Measurements from ENCODE around the gene PAQR3.

PAQR3 gene, protein sequence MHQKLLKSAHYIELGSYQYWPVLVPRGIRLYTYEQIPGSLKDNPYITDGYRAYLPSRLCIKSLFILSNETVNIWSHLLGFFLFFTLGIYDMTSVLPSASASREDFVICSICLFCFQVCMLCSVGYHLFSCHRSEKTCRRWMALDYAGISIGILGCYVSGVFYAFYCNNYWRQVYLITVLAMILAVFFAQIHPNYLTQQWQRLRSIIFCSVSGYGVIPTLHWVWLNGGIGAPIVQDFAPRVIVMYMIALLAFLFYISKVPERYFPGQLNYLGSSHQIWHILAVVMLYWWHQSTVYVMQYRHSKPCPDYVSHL
- total RNA-seq, result 5.6 to 23.5 (median 14.2) reads per million in 17 experiments

DNA sequence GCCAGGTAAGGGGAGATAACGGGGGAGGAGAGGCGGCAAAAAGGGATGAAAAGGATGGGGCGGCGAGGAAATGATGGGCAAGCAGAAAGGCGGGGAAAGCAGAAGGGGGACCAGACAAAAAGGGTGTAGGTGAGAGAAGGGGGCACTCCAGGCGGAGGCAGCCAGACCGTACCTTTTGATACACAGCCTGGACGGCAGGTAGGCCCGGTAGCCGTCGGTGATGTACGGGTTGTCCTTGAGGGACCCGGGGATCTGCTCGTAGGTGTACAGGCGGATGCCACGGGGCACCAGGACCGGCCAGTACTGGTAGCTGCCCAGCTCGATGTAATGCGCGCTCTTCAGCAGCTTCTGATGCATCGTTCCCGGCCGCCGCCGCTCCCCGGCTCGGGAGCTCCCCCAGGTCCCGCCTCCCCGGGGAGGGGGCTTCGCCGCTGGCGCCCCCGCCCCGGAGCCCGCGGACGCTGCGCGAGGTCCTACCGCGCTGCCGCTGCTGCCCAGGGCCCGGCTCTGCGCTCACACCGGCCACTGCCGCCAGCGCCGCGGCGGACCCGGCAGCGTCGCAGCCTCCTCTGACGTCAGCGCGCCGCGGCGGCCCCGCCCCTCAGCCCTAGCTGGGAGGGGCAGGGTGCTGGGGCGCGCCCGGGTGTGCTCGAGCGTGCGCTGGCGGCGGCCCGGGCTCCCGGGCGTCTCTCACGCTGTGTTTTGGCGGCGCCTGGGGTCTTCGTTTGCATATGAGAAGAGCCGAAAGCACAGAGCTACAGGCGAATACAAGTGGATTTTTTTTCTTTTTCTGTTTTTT lies at the start of gene PAQR3:
Gene PAQR3 (minus strand): TSS at position 571 of the 799 bp plus-strand sequence. CDS start 214 bp downstream, at position 357.
- peak; percentile 92 to 96 (median 95) for DNase-seq

DNA sequence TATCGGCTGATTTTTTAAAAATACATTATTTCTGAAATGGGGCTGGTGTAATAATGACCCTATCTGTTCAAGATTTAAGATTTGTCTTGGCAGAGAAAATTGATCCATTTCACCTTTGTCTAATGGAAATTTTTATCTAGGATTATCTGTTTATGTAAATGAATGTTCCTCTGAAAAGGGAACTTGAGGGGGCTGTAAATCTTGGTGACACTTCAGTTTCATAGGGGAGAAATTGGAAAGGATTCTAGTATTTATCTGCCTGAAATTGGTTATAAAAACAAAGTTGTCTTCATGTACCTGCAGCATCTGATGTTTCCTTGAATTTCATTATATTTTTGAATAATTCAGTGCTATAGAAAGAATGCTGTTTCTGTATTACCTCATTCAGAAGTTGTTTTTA lies 48.4 kb upstream of the PAQR3 start:
- no peak for DNase-seq

DNA sequence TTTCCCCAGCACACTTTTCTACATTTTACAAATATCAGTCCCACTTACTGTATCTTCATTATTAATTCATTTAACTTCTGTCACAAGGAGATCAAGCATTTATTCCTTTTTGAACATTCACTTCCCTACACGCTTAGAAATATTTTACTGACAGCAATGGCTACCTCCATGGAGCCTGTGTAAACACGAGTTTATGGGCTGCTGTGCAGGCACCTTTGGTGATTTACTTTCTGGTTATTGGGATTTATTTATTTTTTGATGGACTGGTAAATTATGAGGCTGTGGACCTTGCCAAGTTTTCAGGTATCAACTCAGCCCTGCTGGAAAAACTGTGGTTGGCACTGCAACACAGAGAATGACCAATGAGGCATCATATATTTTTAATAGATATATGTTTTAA lies 45.4 kb upstream of the PAQR3 start:
- no peak for DNase-seq

DNA sequence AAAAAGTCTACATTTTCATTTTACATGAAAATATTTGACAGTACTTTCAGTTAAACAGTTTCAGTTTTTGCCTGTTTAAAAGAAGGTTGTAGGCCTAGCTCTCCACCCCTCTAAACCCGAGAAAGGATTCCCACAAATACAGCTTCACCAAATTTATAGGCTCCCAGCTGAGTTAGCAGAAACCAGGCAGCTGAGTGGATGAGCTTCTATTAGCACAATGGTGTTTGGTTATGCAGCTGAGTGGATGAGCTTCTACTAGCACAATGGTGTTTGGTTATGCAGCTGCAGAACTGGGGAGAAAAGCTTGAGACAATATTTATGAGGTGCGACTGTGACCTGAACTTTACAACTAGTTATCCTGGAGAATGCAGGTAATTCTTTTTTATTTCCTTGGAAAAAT lies 36.6 kb upstream of the PAQR3 start:
- no peak for DNase-seq

DNA sequence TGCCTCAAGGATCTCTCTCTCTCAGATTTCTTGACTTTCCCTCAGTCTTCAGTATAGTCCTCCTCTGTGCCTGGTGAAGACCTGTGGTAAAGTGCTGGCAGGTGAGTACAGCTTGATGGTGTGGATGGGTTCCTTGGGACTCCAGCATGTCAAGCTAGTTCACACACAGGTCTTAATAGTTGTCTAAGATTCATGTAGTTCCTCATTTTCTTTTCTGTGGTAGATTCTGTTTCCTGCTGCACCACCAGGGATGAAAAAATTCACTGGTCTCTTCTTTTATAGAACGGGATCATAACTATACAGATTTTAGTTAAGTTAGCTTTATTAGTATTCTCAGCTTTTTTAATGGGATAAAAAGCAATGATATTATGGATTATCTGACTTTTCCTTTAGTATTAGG lies 32.5 kb upstream of the PAQR3 start:
- peak in 1 of 4 experiments; percentile 11 for DNase-seq

DNA sequence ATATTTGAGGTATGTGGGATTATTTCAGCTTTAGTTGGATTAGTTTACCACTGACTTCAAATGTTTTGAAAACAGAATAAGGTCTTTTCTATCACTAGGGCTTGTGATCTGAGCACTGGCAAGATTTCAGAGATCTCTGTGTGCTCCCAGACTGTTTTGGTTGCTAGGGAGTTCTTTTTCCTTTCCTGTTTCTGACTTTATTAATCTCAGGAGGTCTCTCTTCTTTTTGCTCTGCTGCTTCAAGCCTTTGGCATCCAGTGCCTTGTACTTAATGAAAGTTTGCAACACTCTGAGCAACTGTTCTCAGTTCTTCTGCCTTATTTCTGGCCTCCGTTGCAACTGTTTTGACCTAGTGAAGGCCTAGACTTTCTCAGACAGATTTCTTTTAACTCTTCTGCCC lies 32.1 kb upstream of the PAQR3 start:
- DNase-seq, result no peak

DNA sequence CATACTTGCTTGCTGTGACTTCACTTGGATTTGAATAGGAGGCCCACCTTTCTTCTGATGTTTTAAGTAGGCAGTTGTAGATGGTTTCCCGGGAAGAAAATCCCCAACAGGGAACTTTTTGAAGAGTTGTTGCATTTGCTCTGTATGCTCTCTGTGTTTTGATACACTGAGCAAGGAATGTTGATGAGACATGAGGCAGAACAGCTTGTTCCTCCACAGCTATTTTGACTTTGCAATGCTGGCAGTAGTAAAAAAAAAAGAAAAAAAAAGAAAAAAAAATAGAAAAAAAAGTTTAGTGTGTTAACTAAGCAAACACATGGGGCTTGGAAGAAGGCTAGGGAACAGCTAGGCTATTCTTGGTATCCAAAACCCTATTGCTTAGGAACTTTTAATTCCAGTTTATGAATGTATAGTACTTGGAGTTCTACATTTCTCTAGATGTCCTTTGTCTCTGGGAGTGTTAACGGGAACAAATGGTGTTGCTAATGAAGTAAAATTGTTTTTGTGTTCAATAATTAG lies 23.4 kb upstream of the PAQR3 start:
- DNase-seq, result no peak

DNA sequence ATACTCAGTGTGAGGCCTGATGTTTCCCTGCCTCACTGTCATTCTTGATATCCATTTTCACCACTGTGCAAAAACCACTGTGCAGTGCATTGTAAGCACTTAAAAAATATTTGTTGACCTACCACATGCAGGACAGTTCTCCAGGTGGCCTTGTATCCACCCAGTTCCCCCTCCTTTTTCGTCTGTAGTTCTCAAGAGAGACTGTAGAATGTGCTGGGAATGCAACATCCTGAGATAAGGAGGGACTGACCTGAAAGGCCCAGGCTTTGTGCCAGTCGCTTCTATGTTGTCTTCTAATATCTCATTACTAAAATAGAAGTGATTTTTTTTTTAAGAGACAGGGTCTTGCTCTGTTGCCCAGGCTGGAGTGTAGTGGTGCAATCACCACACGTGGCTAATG lies 21.7 kb upstream of the PAQR3 start:
- DNase-seq, result no peak

DNA sequence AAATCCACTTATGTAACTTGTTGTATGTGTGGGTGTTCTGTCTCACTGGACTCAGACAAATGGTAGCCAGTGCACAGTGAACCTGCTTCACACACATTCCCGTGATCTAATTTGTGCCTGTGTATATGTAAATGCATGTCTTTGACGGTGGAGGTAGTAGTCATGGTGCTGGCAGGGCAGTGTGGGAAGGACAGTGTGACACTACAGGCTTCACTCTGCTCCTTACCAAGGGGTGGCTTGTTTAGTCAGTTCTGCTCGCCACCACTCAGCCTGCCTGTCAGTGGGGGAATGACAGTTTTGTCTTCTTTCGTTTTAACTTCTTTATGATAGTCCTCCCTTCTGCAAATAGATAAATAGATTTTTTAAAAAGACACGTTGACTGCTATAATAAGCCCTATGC lies 17.7 kb upstream of the PAQR3 start:
- no peak for DNase-seq

DNA sequence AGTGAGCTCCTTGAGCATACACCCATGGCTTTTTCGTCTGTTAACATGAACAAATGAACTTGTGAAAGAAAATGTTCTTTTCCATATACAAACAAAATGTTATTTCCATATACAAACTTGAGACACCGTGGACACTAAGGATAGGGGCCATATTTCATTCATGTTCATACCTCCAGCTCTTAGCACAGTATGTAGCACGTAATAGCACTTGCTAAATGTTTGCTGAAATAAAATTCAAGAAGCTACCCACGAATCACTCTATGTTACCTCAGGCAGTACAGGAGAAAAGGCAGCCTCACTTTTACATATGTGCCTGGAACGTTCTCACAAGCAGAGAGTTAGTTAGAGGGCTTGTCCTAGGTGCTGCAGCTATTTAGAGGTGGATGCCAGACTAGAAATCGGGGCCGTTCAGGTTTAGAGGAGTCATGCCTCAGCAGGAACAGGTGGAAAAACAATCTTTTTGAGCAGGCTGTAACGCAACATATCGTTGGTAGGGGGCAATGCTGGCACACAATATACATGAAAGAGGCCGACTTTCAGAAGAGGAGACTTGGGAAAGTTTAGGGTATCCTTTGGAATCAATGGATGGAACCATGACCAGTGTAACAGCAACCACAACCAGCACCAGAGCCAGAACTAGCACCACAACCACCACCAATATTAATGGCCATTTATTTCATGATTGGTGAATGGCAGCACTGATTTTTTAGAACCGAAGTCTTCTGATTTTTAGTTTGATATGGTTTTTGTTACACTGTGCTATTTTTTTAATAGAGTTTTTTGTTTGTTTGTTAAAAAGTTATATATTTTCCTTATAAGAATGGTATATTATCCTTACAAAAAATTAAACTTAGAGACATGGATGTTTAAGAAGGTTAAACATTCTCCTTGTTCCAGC lies 14.8 kb upstream of the PAQR3 start:
- peak in 3 of 4 experiments; percentile 11 to 20 (median 17) for DNase-seq

DNA sequence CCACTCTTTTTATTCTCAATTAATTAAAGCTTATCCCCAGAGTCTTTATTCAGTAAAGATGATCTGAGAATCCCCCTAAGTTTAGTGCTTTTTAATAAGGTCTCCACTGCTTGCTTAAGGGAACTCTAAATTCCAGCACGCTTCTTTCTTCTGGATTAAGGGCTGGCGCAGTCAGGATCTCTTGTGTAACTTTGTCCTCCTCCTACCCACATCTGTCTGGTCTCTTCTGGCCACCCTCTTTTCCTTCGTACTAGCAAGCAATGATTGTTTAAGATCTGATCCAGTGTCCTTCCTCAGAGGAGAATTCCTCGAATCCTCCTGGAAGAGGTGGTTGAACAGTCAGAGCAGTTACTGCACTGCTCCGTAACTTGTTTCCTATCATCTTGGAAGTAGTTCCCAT lies 14.0 kb upstream of the PAQR3 start:
- no peak for DNase-seq

DNA sequence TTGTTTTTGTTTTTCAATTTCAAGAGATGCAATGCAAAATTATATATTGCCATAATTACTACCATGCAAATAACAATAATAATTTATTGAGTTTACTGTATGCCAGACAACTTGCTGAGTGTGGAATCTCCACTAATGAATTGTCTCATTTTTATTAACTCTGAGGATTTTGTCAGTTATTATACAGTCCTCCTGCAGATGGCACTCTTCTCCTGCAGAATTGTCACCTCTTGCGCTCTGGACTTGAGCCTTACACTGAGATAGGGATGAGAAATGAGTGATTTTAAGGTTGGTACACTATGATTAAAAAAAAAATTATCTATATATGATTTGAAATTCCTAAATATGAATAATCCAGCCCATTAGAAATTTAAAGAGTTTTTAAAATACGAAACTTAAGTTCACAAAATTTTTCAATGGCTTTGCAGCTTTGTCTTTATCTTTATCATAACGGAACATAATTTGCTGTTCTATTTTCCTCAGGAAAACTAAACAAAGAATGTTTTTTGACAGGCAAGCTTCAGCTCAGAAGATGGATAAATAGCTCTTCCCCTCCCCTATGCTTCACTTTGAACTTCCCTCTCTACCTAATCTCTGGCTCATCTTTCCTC lies 12.7 kb upstream of the PAQR3 start:
- peak; percentile 55 to 75 (median 62) for DNase-seq

DNA sequence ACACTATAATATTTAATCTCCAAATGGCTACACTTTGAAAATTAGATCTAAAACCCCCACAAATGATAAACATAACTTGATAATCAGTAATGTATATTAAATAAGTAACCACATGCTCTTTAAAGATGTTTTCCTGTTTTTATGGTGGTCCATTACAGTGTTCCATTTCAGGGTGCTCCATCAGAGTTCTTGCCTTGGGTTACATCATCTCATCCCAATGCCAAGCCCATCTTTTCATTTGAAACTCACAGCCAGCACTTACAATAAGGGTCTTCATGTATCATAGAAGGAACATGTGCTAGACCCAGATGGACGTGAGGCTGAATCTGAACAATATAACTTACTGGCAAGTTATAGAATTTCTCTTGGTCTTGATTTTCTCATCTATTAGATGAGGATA lies 10.5 kb upstream of the PAQR3 start:
- no peak for DNase-seq

DNA sequence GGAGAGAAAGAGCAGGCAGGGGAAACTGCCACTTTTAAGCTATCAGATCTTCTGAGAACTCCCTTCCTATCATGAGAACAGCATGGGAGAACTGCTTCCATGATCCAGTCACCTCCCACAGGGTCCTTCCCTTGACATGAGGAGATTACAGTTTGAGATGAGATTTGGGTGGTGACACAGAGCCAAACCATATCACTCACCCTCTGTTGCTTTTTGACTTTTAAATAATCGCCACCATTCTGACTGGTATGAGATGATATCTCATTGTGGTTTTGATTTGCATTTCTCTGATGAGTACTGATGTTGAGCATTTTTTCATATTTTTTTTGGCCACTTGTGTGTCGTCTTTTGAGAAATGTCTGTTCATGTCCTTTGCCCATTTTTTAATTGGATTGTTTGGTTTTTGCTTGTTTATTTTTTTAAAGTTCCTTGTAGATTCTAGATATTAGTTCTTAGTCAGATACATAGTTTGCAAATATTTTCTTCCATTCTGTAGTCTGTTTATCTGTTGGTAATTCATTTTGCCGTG lies 6.5 kb upstream of the PAQR3 start:
- no peak for DNase-seq

DNA sequence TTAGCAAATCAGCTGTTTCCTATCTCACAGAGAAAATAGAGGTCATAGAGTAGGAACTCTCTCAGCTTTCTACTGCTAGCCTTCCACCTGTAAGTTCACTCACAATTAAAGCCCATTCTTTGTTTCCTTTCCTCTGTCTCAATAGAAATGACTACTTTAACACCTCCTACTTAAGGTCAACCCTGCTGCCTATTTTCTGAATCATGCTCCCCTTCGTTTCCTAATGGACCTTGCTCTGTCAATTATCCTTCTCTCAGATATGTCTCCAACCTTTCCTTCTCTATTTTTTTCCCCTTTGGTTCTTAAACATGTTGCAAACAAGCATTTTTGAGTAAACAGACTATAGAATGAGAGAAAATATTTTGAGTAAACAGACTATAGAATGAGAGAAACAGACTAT lies 5.1 kb upstream of the PAQR3 start:
- no peak for DNase-seq

DNA sequence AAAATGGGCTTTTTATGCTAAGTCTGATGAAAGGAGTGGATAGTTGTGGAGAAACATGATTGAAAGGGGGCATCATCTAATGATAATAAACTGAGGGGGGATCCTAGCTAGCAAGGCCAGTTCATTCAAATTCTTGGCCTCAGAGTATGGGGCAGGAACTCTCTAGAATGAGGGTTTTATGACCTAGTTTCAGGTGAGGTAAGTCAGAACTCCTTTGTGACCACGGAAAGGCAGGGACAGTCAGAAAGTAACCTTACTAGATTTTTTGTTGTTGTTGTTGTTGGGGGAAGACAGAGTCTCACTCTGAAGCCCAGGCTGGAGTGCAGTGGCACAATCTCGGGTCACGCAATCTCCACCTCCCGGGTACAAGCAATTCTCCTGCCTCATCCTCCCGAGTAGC lies 1.5 kb upstream of the PAQR3 start:
- no peak for DNase-seq

DNA sequence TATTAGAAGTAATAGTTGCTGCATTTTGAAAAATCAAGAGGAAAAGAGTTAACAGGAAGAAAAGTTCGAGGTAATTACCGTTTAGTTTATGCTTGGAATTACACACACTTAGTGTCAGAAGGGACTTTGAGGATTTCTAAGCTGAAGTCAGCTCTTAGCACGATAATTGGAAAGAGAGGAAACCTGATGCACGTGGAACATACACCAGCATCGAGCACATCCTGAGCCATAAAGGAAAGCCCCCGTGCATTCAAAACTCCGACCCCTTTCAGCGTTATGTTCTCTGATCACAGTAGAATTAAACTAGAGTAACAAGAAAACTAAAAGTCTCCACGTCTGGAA lies 400 bp upstream of the PAQR3 start:
- no peak for DNase-seq

DNA sequence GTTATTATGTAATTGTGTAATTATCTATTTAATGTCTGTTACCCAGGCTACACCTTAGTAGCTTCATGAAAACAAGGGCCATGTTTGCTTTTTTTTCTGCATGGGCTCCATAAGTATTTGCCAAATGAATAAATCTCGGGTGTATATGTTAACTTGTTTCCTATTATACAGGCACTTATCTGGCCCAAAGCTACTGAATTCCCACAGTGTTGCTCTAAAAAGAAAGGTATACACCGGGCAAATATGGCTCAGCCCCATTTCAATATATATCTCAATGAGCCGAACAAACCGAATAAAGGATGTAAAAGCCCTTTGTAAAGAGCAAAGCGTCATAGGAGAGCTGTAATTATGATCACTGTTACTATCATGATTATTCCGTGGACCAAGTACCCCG lies 767 bp downstream of the PAQR3 start:
- DNase-seq, result no peak

DNA sequence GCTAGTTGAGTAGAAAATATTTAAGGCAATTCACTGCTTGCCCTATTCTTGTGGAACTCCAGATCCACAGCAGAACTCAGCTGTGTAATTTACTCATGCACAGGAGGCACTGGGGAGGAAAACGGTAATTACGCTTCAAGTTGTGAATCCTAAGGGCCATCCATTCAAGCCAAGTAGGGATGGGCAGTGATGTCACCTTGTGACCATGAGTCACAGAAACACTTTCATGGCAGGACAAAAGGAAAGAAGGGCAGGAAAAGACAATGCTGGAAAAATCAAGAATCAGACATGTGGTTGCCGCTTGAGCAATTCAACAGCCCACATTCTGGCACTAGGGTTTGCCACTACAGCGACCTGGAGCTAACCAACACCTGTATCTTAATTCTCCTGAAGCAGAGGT lies 1.4 kb downstream of the PAQR3 start:
- no peak for DNase-seq

DNA sequence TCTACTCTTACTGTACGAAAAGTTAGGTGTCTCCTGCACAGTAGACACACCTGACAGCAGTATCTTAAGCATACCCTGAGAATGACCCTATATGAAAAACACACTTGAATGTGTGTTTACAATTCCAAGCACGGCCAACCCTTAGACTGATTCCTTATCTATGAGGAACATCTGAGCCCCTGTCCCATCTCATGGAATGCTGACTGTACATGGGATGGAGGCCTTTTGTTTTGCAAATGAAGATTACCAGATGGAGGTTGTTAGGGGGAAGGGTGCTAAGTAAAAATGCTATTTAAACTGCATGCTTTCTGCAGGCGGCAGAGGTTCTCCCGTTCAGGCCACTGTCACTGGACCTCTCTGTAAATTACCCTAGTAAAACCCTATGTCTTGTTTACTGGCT lies 2.2 kb downstream of the PAQR3 start:
- no peak for DNase-seq

DNA sequence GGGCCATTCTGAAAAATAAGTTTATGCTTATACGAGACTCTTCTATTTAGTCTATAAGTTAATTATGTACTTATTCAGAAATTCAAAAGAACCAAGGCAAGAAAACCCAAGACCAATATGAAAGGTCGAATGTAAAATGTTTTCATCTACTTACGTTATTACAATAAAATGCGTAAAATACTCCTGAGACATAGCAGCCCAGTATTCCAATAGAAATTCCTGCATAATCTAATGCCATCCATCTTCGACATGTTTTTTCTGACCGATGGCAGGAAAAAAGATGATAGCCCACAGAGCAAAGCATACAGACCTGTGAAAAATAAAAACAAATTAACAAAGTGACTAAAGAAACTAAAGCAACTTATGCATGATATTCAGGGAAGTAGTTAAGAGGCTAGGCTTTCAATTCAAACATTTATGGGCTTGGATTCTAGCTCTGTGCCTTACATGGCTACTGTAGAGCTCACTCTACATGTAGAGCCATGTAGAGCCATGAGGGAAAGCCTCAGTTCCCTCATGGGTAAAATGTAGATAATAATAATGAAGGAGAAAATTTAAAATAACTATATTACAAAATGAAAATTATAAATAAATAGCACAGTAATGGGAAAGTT lies 9.1 kb downstream of the PAQR3 start:
- DNase-seq, result no peak

DNA sequence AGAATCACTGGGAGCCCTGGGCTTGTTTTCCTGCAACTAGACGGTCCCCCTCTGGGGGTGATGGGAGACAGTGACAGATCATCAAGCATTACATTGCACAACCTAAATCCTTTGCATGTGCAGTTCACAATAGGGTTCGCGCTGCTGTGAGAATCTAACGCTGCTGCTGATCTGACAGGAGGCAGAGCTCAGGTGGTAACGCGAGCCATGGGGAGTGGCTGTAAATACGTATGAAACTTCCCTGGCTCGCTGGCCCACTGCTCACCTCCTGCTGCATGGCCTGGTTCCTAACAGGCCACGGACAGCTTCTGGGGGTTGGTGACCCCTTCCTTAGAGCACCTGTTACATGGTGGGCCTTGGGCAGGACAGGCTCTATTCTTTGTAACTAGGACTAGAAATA lies 10.4 kb downstream of the PAQR3 start:
- no peak for DNase-seq
